Astrocyte (in vitro differentiated cells and primary cell): ENCODE results near the gene OSBPL5. TPM values are rescaled to one million over a fixed set of nuclear protein-coding genes. Genes with fewer than 3 reads are reported as not detected.
"Not testable (repeated sequence)": the region's sequence is repeated elsewhere in the genome, so short reads cannot be mapped to it uniquely, and the experiment has no call there.

Experiments used
- DNase-seq: peaks from one replicate; pipeline ENCODE4 v3.0.0-alpha.2; 2010; ENCODE audit warnings: low read depth
- FAIRE-seq: peaks from 2 replicates; lab custom pipeline; 2011; peaks lifted over from hg19 to GRCh38; lab: Jason Lieb, UNC
- H2AFZ ChIP-seq: 2 replicates; pipeline ENCODE4 v1.6.0; 2012; ENCODE audit warnings: low read depth, low read length, inconsistent platforms
- H3K27ac ChIP-seq: 2 replicates; pipeline ENCODE4 v1.5.1; 2011; ENCODE audit warnings: low read depth, low read length, inconsistent platforms
- H3K27me3 ChIP-seq: 2 replicates; pipeline ENCODE4 v1.6.0; 2011; ENCODE audit warnings: low read length, inconsistent platforms; ENCODE audit not compliant: insufficient read depth
- H3K36me3 ChIP-seq: 2 replicates; pipeline ENCODE4 v1.5.1; 2011; ENCODE audit warnings: low read length, inconsistent platforms; ENCODE audit not compliant: insufficient read depth
- H3K4me1 ChIP-seq: 2 replicates; pipeline ENCODE4 v1.5.1; 2011; ENCODE audit warnings: low read length, inconsistent platforms; ENCODE audit not compliant: insufficient read depth
- H3K4me2 ChIP-seq: 2 replicates; pipeline ENCODE4 v1.6.0; 2012; ENCODE audit warnings: low read length, inconsistent platforms
- H3K4me3 ChIP-seq: 2 replicates; pipeline ENCODE4 v1.5.1; 2011; ENCODE audit warnings: low read depth, mild to moderate bottlenecking, low read length, inconsistent platforms; ENCODE audit not compliant: insufficient read depth
- H3K79me2 ChIP-seq: 2 replicates; pipeline ENCODE4 v1.6.0; 2012; ENCODE audit warnings: mild to moderate bottlenecking, low read length, inconsistent platforms; ENCODE audit not compliant: insufficient read depth
- H3K9ac ChIP-seq: 2 replicates; pipeline ENCODE4 v1.6.0; 2012; ENCODE audit warnings: mild to moderate bottlenecking, low read length, inconsistent platforms
- H3K9me3 ChIP-seq: 2 replicates; pipeline ENCODE4 v1.5.1; 2012; ENCODE audit warnings: low read depth, mild to moderate bottlenecking, low read length, inconsistent platforms; ENCODE audit not compliant: insufficient read depth
- H4K20me1 ChIP-seq: 2 replicates; pipeline ENCODE4 v1.6.0; 2012; ENCODE audit warnings: low read length, inconsistent platforms; ENCODE audit not compliant: insufficient read depth
- H3K27ac Mint-ChIP-seq: one replicate; pipeline ENCODE4 v1.8.0; 2021; ENCODE audit warnings: mild to moderate bottlenecking, mixed read lengths; ENCODE audit not compliant: unreplicated experiment
- H3K27me3 Mint-ChIP-seq: one replicate; pipeline ENCODE4 v1.8.0; 2021; ENCODE audit warnings: low read depth, mixed read lengths; ENCODE audit not compliant: unreplicated experiment
- H3K36me3 Mint-ChIP-seq: one replicate; pipeline ENCODE4 v1.8.0; 2021; ENCODE audit warnings: low read depth, mixed read lengths; ENCODE audit not compliant: unreplicated experiment
- H3K4me1 Mint-ChIP-seq: one replicate; pipeline ENCODE4 v1.8.0; 2021; ENCODE audit warnings: low read depth, mixed read lengths; ENCODE audit not compliant: unreplicated experiment
- H3K4me3 Mint-ChIP-seq: one replicate; pipeline ENCODE4 v1.8.0; 2021; ENCODE audit warnings: mild to moderate bottlenecking, moderate library complexity, mixed read lengths; ENCODE audit not compliant: unreplicated experiment
- H3K9me3 Mint-ChIP-seq: one replicate; pipeline ENCODE4 v1.8.0; 2021; ENCODE audit warnings: mild to moderate bottlenecking, mixed read lengths; ENCODE audit not compliant: unreplicated experiment
- CTCF ChIP-seq: IDR thresholded peaks from 2 replicates; pipeline ENCODE4 v1.5.1; 2011; ENCODE audit warnings: low read depth, mild to moderate bottlenecking, inconsistent platforms, low read length, moderate library complexity; ENCODE audit not compliant: insufficient read depth
- EZH2 ChIP-seq: IDR thresholded peaks from 2 replicates; pipeline ENCODE4 v1.6.1; 2012; ENCODE audit warnings: mild to moderate bottlenecking, low read length, inconsistent platforms; ENCODE audit not compliant: insufficient read depth
- total RNA-seq: library from RNA; stranded (reverse); gene quantifications from 2 replicates; pipeline ENCODE4 v1.2.1, GENCODE V29; 2021

Gene OSBPL5
- total RNA-seq, 1 donor from 2014 or later: 29.0 TPM

- H3K27me3 ChIP-seq: no peaks in the 10 kb centered on the region
- H3K9me3 ChIP-seq: no peaks in the 10 kb centered on the region
- no peaks in the 10 kb centered on the region for H3K4me1 Mint-ChIP-seq
- peaks cover 16% of the 10 kb centered on the region for H4K20me1 ChIP-seq
- no peaks in the 10 kb centered on the region for H3K27me3 Mint-ChIP-seq
- no peak overlapping the region for H3K9ac ChIP-seq
- no peak overlapping the region for H3K4me3 Mint-ChIP-seq
- H3K27ac Mint-ChIP-seq: no peak overlapping the region
- peaks cover 5% of the 10 kb centered on the region for H3K9me3 Mint-ChIP-seq
- peaks cover 13% of the 10 kb centered on the region for H3K4me1 ChIP-seq
- TF ChIP-seq CTCF: no peak
- TF ChIP-seq EZH2: no peak
- no peak overlapping the region for H3K4me2 ChIP-seq
- no peak overlapping the region for H3K27ac ChIP-seq
- peaks cover 19% of the 10 kb centered on the region for H3K36me3 Mint-ChIP-seq
- no peaks in the 10 kb centered on the region for H3K36me3 ChIP-seq
- H3K4me3 ChIP-seq: no peak overlapping the region
- H2AFZ ChIP-seq: no peak overlapping the region
- DNase-seq (no peak), FAIRE-seq (no peak)
- no peaks in the 10 kb centered on the region for H3K79me2 ChIP-seq
Measured at GRCh38 chr11:3120071-3120792, 44.9 kb downstream of the OSBPL5 start.

- TF ChIP-seq EZH2 (no peak), CTCF (no peak)
- DNase-seq (no peak), FAIRE-seq (no peak)
- no peaks in the 10 kb centered on the region for H3K79me2 ChIP-seq
- no peak overlapping the region for H3K9ac ChIP-seq
- no peak overlapping the region for H3K4me3 ChIP-seq
- H3K27me3 ChIP-seq: no peaks in the 10 kb centered on the region
- no peak overlapping the region for H3K4me3 Mint-ChIP-seq
- H3K27ac ChIP-seq: no peak overlapping the region
- no peak overlapping the region for H3K27ac Mint-ChIP-seq
- no peaks in the 10 kb centered on the region for H3K27me3 Mint-ChIP-seq
- H3K36me3 Mint-ChIP-seq: peaks cover 24% of the 10 kb centered on the region
- H3K9me3 ChIP-seq: no peaks in the 10 kb centered on the region
- H2AFZ ChIP-seq: no peak overlapping the region
- H3K36me3 ChIP-seq: no peaks in the 10 kb centered on the region
- H3K4me1 ChIP-seq: peaks cover 5% of the 10 kb centered on the region
- H3K4me1 Mint-ChIP-seq: no peaks in the 10 kb centered on the region
- H3K9me3 Mint-ChIP-seq: peaks cover 6% of the 10 kb centered on the region
- no peak overlapping the region for H3K4me2 ChIP-seq
- H4K20me1 ChIP-seq: peaks cover 6% of the 10 kb centered on the region
Measured at GRCh38 chr11:3119141-3119821, 45.8 kb downstream of the OSBPL5 start.

GRCh38 chr11:3115321-3115720, 49.8 kb downstream of the OSBPL5 start:
- peaks cover 46% of the 10 kb centered on the region for H3K36me3 Mint-ChIP-seq
- FAIRE-seq (no peak), DNase-seq (no peak)
- Histone ChIP-seq H3K36me3 (peaks cover 2% of the 10 kb centered on the region), H3K27me3 (no peaks in the 10 kb centered on the region), H3K4me1 (no peaks in the 10 kb centered on the region), H3K79me2 (no peaks in the 10 kb centered on the region), H3K27ac (no peak overlapping the region), H3K4me2 (no peak overlapping the region), H3K9ac (no peak overlapping the region), H2AFZ (no peak overlapping the region), H4K20me1 (no peaks in the 10 kb centered on the region), H3K4me3 (no peak overlapping the region), H3K9me3 (no peaks in the 10 kb centered on the region)
- H3K27me3 Mint-ChIP-seq: no peaks in the 10 kb centered on the region
- no peak overlapping the region for H3K27ac Mint-ChIP-seq
- TF ChIP-seq EZH2 (no peak), CTCF (no peak)
- H3K4me1 Mint-ChIP-seq: no peaks in the 10 kb centered on the region
- H3K9me3 Mint-ChIP-seq: peaks cover 12% of the 10 kb centered on the region
- H3K4me3 Mint-ChIP-seq: no peak overlapping the region

- H3K9me3 Mint-ChIP-seq: peaks cover 12% of the 10 kb centered on the region
- not testable (repeated sequence) for H3K27ac ChIP-seq, H3K4me1 ChIP-seq, H3K27ac Mint-ChIP-seq, H3K4me2 ChIP-seq, H3K4me3 ChIP-seq, H3K4me1 Mint-ChIP-seq, H3K27me3 Mint-ChIP-seq, H3K4me3 Mint-ChIP-seq, H3K9me3 ChIP-seq, DNase-seq, H4K20me1 ChIP-seq, FAIRE-seq, H3K9ac ChIP-seq, H3K36me3 ChIP-seq, H3K27me3 ChIP-seq, H2AFZ ChIP-seq, H3K79me2 ChIP-seq
- H3K36me3 Mint-ChIP-seq: peaks cover 48% of the 10 kb centered on the region
Measured at GRCh38 chr11:3113661-3114060, 51.4 kb downstream of the OSBPL5 start.
